ENCODE measurements around the gene FOXK2.
A peak's percentile ranks its signal among the peaks of the same experiment; 100 is the strongest.

FOXK2 gene
- 81.0 to 101 (median 90.6) reads per million in 4 experiments for total RNA-seq

- DNase-seq: peak; percentile 88
Observed at GRCh38 chr17:82518826-82519810, at the start of gene FOXK2. Gene FOXK2 (plus strand): TSS chr17:82519732. CDS start chr17:82519889, 157 bp downstream.

- no peak for DNase-seq
Observed at GRCh38 chr17:82470065-82470464, 49.5 kb upstream of the FOXK2 start.

- no peak for DNase-seq
Observed at GRCh38 chr17:82474223-82475010, 45.1 kb upstream of the FOXK2 start.

- no peak for DNase-seq
Observed at GRCh38 chr17:82475458-82475857, 44.1 kb upstream of the FOXK2 start.

- no peak for DNase-seq
Observed at GRCh38 chr17:82477934-82478333, 41.6 kb upstream of the FOXK2 start.

- DNase-seq: no peak
Observed at GRCh38 chr17:82479602-82480001, 39.9 kb upstream of the FOXK2 start.

- no peak for DNase-seq
Observed at GRCh38 chr17:82480318-82480717, 39.2 kb upstream of the FOXK2 start.

GRCh38 chr17:82483204-82483660 is 36.3 kb upstream of the FOXK2 start:
- DNase-seq: no peak

- DNase-seq: no peak
Observed at GRCh38 chr17:82483836-82484235, 35.7 kb upstream of the FOXK2 start.

- no peak for DNase-seq
Observed at GRCh38 chr17:82486231-82487094, 33.1 kb upstream of the FOXK2 start.

- no peak for DNase-seq
Observed at GRCh38 chr17:82487910-82488309, 31.6 kb upstream of the FOXK2 start.

- no peak for DNase-seq
Observed at GRCh38 chr17:82489117-82489516, 30.4 kb upstream of the FOXK2 start.

GRCh38 chr17:82489851-82490511 is 29.6 kb upstream of the FOXK2 start:
- DNase-seq: no peak

GRCh38 chr17:82490512-82491195 is 28.9 kb upstream of the FOXK2 start:
- DNase-seq: no peak

GRCh38 chr17:82491196-82491530 is 28.4 kb upstream of the FOXK2 start:
- no peak for DNase-seq

- no peak for DNase-seq
Observed at GRCh38 chr17:82491533-82491932, 28.0 kb upstream of the FOXK2 start.

GRCh38 chr17:82492643-82493225 is 26.8 kb upstream of the FOXK2 start:
- no peak for DNase-seq

- DNase-seq: no peak
Observed at GRCh38 chr17:82493226-82493781, 26.2 kb upstream of the FOXK2 start.

- DNase-seq: peak; percentile 69
Observed at GRCh38 chr17:82494236-82495055, 25.1 kb upstream of the FOXK2 start.

Data from effector CD8-positive, alpha-beta T cell (primary cell).